Tibial nerve (tissue), 4 donors: ENCODE measurements around the gene COPS3.

ENCODE experiments used
- EP300 ChIP-seq, 2 donors: sonication (generic); formaldehyde crosslinking; IDR thresholded peaks; one replicate each; pipeline ENCODE4 v1.6.1; 2017; ENCODE audit warnings: antibody characterized with exemption in 2 of 2, mild to moderate bottlenecking in 1 of 2
- POLR2A ChIP-seq, 2 donors: fragments of 450-650 bp; IDR thresholded peaks; one replicate each; pipeline ENCODE4 v1.6.1; 2017; ENCODE audit warnings: antibody characterized with exemption in 2 of 2, mild to moderate bottlenecking in 2 of 2, moderate library complexity in 2 of 2
- TF ChIP-seq, protein P1 (sequence below), 5 experiments: fragments of 200-600 bp in 3 of 5; fragments of 450-650 bp in 2 of 5; sonication (generic) in 3 of 5; IDR thresholded peaks; one replicate each; pipeline ENCODE4 v1.5.1; 2016 to 2019; ENCODE audit warnings: antibody characterized with exemption in 5 of 5, mild to moderate bottlenecking in 3 of 5, moderate library complexity in 2 of 5

GRCh38 chr17:17217995-17218394 lies 63.1 kb downstream of the COPS3 start:
- TF ChIP-seq, protein P1, sequence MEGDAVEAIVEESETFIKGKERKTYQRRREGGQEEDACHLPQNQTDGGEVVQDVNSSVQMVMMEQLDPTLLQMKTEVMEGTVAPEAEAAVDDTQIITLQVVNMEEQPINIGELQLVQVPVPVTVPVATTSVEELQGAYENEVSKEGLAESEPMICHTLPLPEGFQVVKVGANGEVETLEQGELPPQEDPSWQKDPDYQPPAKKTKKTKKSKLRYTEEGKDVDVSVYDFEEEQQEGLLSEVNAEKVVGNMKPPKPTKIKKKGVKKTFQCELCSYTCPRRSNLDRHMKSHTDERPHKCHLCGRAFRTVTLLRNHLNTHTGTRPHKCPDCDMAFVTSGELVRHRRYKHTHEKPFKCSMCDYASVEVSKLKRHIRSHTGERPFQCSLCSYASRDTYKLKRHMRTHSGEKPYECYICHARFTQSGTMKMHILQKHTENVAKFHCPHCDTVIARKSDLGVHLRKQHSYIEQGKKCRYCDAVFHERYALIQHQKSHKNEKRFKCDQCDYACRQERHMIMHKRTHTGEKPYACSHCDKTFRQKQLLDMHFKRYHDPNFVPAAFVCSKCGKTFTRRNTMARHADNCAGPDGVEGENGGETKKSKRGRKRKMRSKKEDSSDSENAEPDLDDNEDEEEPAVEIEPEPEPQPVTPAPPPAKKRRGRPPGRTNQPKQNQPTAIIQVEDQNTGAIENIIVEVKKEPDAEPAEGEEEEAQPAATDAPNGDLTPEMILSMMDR (IDR thresholded peaks at IDR 0.05) = no peak
- TF ChIP-seq POLR2A (IDR thresholded peaks at IDR 0.05) = no peak
- TF ChIP-seq EP300 (IDR thresholded peaks at IDR 0.05) = no peak
